Muscle layer of colon (tissue), 2 donors: ENCODE results near the gene DPY19L3.
"Not testable (repeated sequence)": the region's sequence is repeated elsewhere in the genome, so short reads cannot be mapped to it uniquely, and the experiment has no call there.

ENCODE experiments used
- H3K27ac ChIP-seq: one replicate; pipeline ENCODE4 v1.7.0; 2013; ENCODE audit warnings: low read depth, mild to moderate bottlenecking, low read length, moderate library complexity
- H3K27me3 ChIP-seq, 2 donors: one replicate each; pipeline ENCODE4 v1.7.0; 2013; ENCODE audit warnings: low read length in 2 of 2, mild to moderate bottlenecking in 2 of 2; ENCODE audit not compliant: insufficient read depth in 2 of 2, control insufficient read depth in 1 of 2
- H3K36me3 ChIP-seq: one replicate; pipeline ENCODE4 v1.7.0; 2013; ENCODE audit warnings: mild to moderate bottlenecking, low read length; ENCODE audit not compliant: insufficient read depth
- H3K4me1 ChIP-seq: one replicate; pipeline ENCODE4 v1.7.0; 2013; ENCODE audit warnings: mild to moderate bottlenecking, low read length; ENCODE audit not compliant: insufficient read depth
- H3K4me3 ChIP-seq, 2 donors: one replicate each; pipeline ENCODE4 v1.7.0; 2013; ENCODE audit warnings: low read length in 2 of 2, low read depth in 1 of 2, mild to moderate bottlenecking in 1 of 2, moderate library complexity in 1 of 2
- H3K9ac ChIP-seq: one replicate; pipeline ENCODE4 v1.7.0; 2013; ENCODE audit warnings: low read length
- H3K9me3 ChIP-seq: one replicate; pipeline ENCODE4 v1.7.0; 2013; ENCODE audit warnings: mild to moderate bottlenecking, low read length
- donor health status: abdominal sarcoma.
- donor health status: Adenocarcinoma of cecum.

The DPY19L3 gene

GRCh38 chr19:32476032-32476350, 70.4 kb downstream of the DPY19L3 start:
- Histone ChIP-seq H3K36me3 (peaks cover 17% of the 10 kb centered on the region), H3K4me1 (no peaks in the 10 kb centered on the region)

GRCh38 chr19:32480321-32480720, 74.8 kb downstream of the DPY19L3 start:
- H3K27ac ChIP-seq = no peak overlapping the region
- H3K9ac ChIP-seq = no peak overlapping the region
- no peak overlapping the region for H3K4me3 ChIP-seq
- H3K4me1 ChIP-seq = no peaks in the 10 kb centered on the region
- H3K9me3 ChIP-seq = no peaks in the 10 kb centered on the region
- no peaks in the 10 kb centered on the region for H3K27me3 ChIP-seq
- peaks cover 21% of the 10 kb centered on the region for H3K36me3 ChIP-seq

More at GRCh38 chr19:32476032-32476350, 70.4 kb downstream of the DPY19L3 start:
- Histone ChIP-seq H3K27me3 (no peaks in the 10 kb centered on the region), H3K27ac (no peak overlapping the region), H3K4me3 (no peak overlapping the region), H3K9me3 (no peaks in the 10 kb centered on the region), H3K9ac (no peak overlapping the region)

- no peaks in the 10 kb centered on the region for H3K4me1 ChIP-seq
- H3K9ac ChIP-seq = no peak overlapping the region
- peaks cover 12% of the 10 kb centered on the region for H3K36me3 ChIP-seq
- no peak overlapping the region for H3K27ac ChIP-seq
- no peaks in the 10 kb centered on the region for H3K9me3 ChIP-seq
- no peaks in the 10 kb centered on the region for H3K27me3 ChIP-seq
- no peak overlapping the region for H3K4me3 ChIP-seq
Measured at GRCh38 chr19:32483574-32483973, 78.0 kb downstream of the DPY19L3 start.

GRCh38 chr19:32489971-32490370, 84.4 kb downstream of the DPY19L3 start:
- H3K9ac ChIP-seq = no peak overlapping the region
- no peaks in the 10 kb centered on the region for H3K36me3 ChIP-seq
- H3K27ac ChIP-seq = no peak overlapping the region
- no peaks in the 10 kb centered on the region for H3K4me1 ChIP-seq
- H3K4me3 ChIP-seq = no peak overlapping the region
- no peaks in the 10 kb centered on the region for H3K27me3 ChIP-seq
- H3K9me3 ChIP-seq = no peaks in the 10 kb centered on the region

GRCh38 chr19:32497391-32497790, 91.8 kb downstream of the DPY19L3 start:
- Histone ChIP-seq H3K27me3 (no peaks in the 10 kb centered on the region), H3K27ac (no peak overlapping the region), H3K4me1 (no peaks in the 10 kb centered on the region), H3K9me3 (no peaks in the 10 kb centered on the region), H3K9ac (no peak overlapping the region), H3K36me3 (no peaks in the 10 kb centered on the region), H3K4me3 (no peak overlapping the region)

- no peaks in the 10 kb centered on the region for H3K9me3 ChIP-seq
- no peak overlapping the region for H3K27ac ChIP-seq
Measured at GRCh38 chr19:32498648-32499200, 93.2 kb downstream of the DPY19L3 start.

GRCh38 chr19:32512498-32512897, 106.9 kb downstream of the DPY19L3 start:
- H3K27ac ChIP-seq, H3K36me3 ChIP-seq, H3K9ac ChIP-seq, H3K27me3 ChIP-seq, H3K9me3 ChIP-seq, H3K4me3 ChIP-seq, H3K4me1 ChIP-seq: not testable (repeated sequence)

More at GRCh38 chr19:32498648-32499200, 93.2 kb downstream of the DPY19L3 start:
- no peaks in the 10 kb centered on the region for H3K36me3 ChIP-seq
- H3K27me3 ChIP-seq = no peaks in the 10 kb centered on the region
- H3K4me3 ChIP-seq = no peak overlapping the region
- H3K9ac ChIP-seq = no peak overlapping the region
- H3K4me1 ChIP-seq = no peaks in the 10 kb centered on the region

GRCh38 chr19:32519023-32519422, 113.5 kb downstream of the DPY19L3 start:
- Histone ChIP-seq H3K4me1 (no peaks in the 10 kb centered on the region), H3K4me3 (no peak overlapping the region), H3K27ac (no peak overlapping the region), H3K27me3 (no peaks in the 10 kb centered on the region), H3K9me3 (no peaks in the 10 kb centered on the region), H3K36me3 (no peaks in the 10 kb centered on the region), H3K9ac (no peak overlapping the region)

GRCh38 chr19:32522967-32523366, 117.4 kb downstream of the DPY19L3 start:
- no peaks in the 10 kb centered on the region for H3K27me3 ChIP-seq
- no peak overlapping the region for H3K27ac ChIP-seq
- H3K4me3 ChIP-seq = no peak overlapping the region
- H3K9me3 ChIP-seq = no peaks in the 10 kb centered on the region
- H3K4me1 ChIP-seq = no peaks in the 10 kb centered on the region
- H3K36me3 ChIP-seq = no peaks in the 10 kb centered on the region
- no peak overlapping the region for H3K9ac ChIP-seq

- Histone ChIP-seq H3K27ac (no peak overlapping the region), H3K36me3 (no peaks in the 10 kb centered on the region), H3K9me3 (no peaks in the 10 kb centered on the region), H3K27me3 (no peaks in the 10 kb centered on the region), H3K4me3 (no peak overlapping the region), H3K4me1 (no peaks in the 10 kb centered on the region), H3K9ac (no peak overlapping the region)
Measured at GRCh38 chr19:32526895-32527294, 121.3 kb downstream of the DPY19L3 start.

- H3K4me1 ChIP-seq = no peaks in the 10 kb centered on the region
- H3K27me3 ChIP-seq = no peaks in the 10 kb centered on the region
- no peak overlapping the region for H3K27ac ChIP-seq
- no peak overlapping the region for H3K4me3 ChIP-seq
- no peaks in the 10 kb centered on the region for H3K36me3 ChIP-seq
- H3K9me3 ChIP-seq = no peaks in the 10 kb centered on the region
- no peak overlapping the region for H3K9ac ChIP-seq
Measured at GRCh38 chr19:32530773-32531172, 125.2 kb downstream of the DPY19L3 start.

- no peak overlapping the region for H3K27ac ChIP-seq
- H3K4me1 ChIP-seq = no peaks in the 10 kb centered on the region
- no peaks in the 10 kb centered on the region for H3K36me3 ChIP-seq
- H3K4me3 ChIP-seq = no peak overlapping the region
- H3K27me3 ChIP-seq = no peaks in the 10 kb centered on the region
- no peaks in the 10 kb centered on the region for H3K9me3 ChIP-seq
- H3K9ac ChIP-seq = no peak overlapping the region
Measured at GRCh38 chr19:32532233-32532632, 126.7 kb downstream of the DPY19L3 start.
